ENCODE results near the gene BCR. TPM values are rescaled to one million over a fixed set of nuclear protein-coding genes. Genes with fewer than 3 reads are reported as not detected.

Gene BCR
- total RNA-seq, 1 experiment from 2014 or later: 40.5 TPM

DNA sequence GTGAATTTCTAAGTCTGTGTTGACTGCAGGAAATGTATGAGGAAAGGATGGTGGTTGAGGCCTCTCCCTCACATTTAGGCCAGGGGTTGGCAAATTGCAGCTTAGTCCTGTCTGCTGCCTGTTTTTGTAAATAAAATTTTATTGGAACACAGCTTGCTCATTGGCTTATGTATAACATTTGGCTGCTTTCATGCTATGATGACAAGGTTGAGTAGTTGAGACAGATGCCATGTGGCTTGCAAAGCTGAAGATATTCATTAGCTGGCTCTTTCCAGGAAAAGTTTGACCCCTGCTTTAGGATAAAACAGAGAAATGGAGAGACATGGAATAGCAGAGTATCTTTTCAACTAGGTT, 46.2 kb downstream of the BCR start:
- peaks cover 8% of the 10 kb centered on the region for H3K9me3 ChIP-seq (ENCODE audit: low read length)
- peak overlapping the region; percentile 34 for H3K27ac ChIP-seq (ENCODE audit: low read length)
- H3K36me3 ChIP-seq (ENCODE audit: insufficient read depth, low read length): peaks cover 24% of the 10 kb centered on the region; the same call in 1 of the 2 replicates
- no peak overlapping the region for H3K4me2 ChIP-seq (ENCODE audit: low read depth, low read length, poor library complexity, severe bottlenecking)
- no peaks in the 10 kb centered on the region for H3K9me2 ChIP-seq (replicated peaks; ENCODE audit: insufficient read depth, low read length)
- no peak for DNase-seq
- H2AFZ ChIP-seq (ENCODE audit: low read length): no peak overlapping the region
- peaks cover 86% of the 10 kb centered on the region for H3K79me2 ChIP-seq (ENCODE audit: low read length)
- no peaks in the 10 kb centered on the region for H3K27me3 ChIP-seq (ENCODE audit: low read length)
- peaks cover 56% of the 10 kb centered on the region for H3K4me1 ChIP-seq (ENCODE audit: low read length)
- H3K4me3 ChIP-seq (ENCODE audit: low read length): no peak overlapping the region
- H4K20me1 ChIP-seq (ENCODE audit: insufficient read depth, low read depth, low read length): no peaks in the 10 kb centered on the region
- no peak overlapping the region for H3K9ac ChIP-seq (ENCODE audit: low read length)

DNA sequence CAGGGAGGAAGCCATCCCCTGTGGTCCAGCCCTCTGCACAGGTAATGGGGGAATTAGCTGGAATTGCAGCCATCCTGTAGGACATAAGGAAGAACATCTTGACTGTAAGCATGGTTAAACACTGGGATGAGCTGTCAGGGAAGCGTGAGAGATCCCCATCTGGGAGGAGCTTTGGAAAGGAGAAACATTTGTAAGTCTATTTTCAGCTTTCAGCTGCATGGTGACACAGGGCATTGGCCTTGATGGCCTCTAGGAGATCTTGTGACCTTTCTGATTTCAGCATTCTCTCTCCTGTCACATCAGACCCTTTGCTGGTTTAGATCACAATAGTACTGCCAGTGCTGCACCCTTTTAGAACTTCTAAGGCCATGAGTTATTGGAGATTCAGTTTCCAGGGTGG, 47.1 kb downstream of the BCR start:
- Histone ChIP-seq H3K36me3 (ENCODE audit: insufficient read depth, low read length) (peaks cover 24% of the 10 kb centered on the region; the same call in 1 of the 2 replicates), H3K79me2 (ENCODE audit: low read length) (peaks cover 86% of the 10 kb centered on the region), H3K4me1 (ENCODE audit: low read length) (peaks cover 56% of the 10 kb centered on the region), H3K4me3 (ENCODE audit: low read length) (no peak overlapping the region), H3K27me3 (ENCODE audit: low read length) (no peaks in the 10 kb centered on the region), H3K9me2 (replicated peaks; ENCODE audit: insufficient read depth, low read length) (no peaks in the 10 kb centered on the region), H3K9me3 (ENCODE audit: low read length) (peaks cover 8% of the 10 kb centered on the region), H2AFZ (ENCODE audit: low read length) (no peak overlapping the region), H3K27ac (ENCODE audit: low read length) (no peak overlapping the region), H4K20me1 (ENCODE audit: insufficient read depth, low read depth, low read length) (no peaks in the 10 kb centered on the region), H3K9ac (ENCODE audit: low read length) (no peak overlapping the region), H3K4me2 (ENCODE audit: low read depth, low read length, poor library complexity, severe bottlenecking) (no peak overlapping the region)
- no peak for DNase-seq

DNA sequence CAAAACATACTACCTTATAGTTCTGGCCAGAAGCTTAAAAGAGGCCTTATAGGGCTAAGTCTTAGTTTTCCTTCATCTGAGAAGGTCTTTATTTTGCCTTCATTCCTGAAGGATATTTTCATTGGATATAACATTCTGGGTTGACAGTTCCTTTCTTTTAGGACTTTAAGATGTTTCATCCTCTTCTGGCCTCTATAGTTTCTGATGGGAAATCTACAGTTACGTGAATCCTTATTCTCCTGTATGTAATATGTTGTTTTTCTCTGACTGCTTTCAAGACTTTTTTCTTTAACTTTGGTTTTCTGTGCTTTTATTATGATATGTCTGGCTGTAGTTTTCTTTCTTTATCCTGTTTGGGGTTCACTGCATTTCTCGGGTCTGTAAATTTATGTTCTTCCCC, 48.2 kb downstream of the BCR start:
- H3K4me1 ChIP-seq (ENCODE audit: low read length): peaks cover 56% of the 10 kb centered on the region
- H4K20me1 ChIP-seq (ENCODE audit: insufficient read depth, low read depth, low read length): no peaks in the 10 kb centered on the region
- DNase-seq: no peak

DNA sequence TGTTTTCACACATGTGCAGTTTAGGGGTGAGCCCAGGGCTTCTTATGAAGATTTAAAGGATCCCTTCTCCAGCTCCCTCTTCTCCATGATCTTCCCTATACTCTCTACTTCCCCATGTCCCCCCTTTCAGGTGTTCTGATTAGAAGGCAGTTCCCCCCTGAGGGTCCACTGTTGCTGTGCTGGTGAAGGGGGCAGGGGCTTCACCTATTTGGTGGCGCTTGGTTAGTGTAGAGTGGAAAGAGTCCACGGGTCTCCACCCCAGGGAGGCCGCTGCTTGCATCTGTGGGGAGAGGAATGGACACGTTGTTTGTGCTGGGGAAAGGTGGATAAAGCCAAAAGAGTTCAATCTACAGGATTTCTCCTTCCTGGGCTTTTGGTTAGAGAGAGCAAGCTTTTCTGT, 49.3 kb downstream of the BCR start:
- Histone ChIP-seq H3K9ac (ENCODE audit: low read length) (no peak overlapping the region), H3K79me2 (ENCODE audit: low read length) (peaks cover 86% of the 10 kb centered on the region), H4K20me1 (ENCODE audit: insufficient read depth, low read depth, low read length) (no peaks in the 10 kb centered on the region), H3K4me1 (ENCODE audit: low read length) (peaks cover 55% of the 10 kb centered on the region), H3K27ac (ENCODE audit: low read length) (no peak overlapping the region), H2AFZ (ENCODE audit: low read length) (no peak overlapping the region), H3K9me3 (ENCODE audit: low read length) (peaks cover 8% of the 10 kb centered on the region), H3K9me2 (replicated peaks; ENCODE audit: insufficient read depth, low read length) (no peaks in the 10 kb centered on the region), H3K4me2 (ENCODE audit: low read depth, low read length, poor library complexity, severe bottlenecking) (no peak overlapping the region), H3K4me3 (ENCODE audit: low read length) (no peak overlapping the region), H3K36me3 (ENCODE audit: insufficient read depth, low read length) (peaks cover 24% of the 10 kb centered on the region; the same call in 1 of the 2 replicates), H3K27me3 (ENCODE audit: low read length) (no peaks in the 10 kb centered on the region)
- no peak for DNase-seq

More for the DNA sequence above, 48.2 kb downstream of the BCR start:
- Histone ChIP-seq H3K9me3 (ENCODE audit: low read length) (peaks cover 8% of the 10 kb centered on the region), H3K27me3 (ENCODE audit: low read length) (no peaks in the 10 kb centered on the region), H3K9ac (ENCODE audit: low read length) (no peak overlapping the region), H3K27ac (ENCODE audit: low read length) (no peak overlapping the region), H3K36me3 (ENCODE audit: insufficient read depth, low read length) (peaks cover 24% of the 10 kb centered on the region; the same call in 1 of the 2 replicates), H3K4me2 (ENCODE audit: low read depth, low read length, poor library complexity, severe bottlenecking) (no peak overlapping the region), H3K4me3 (ENCODE audit: low read length) (no peak overlapping the region), H2AFZ (ENCODE audit: low read length) (no peak overlapping the region), H3K79me2 (ENCODE audit: low read length) (peaks cover 85% of the 10 kb centered on the region), H3K9me2 (replicated peaks; ENCODE audit: insufficient read depth, low read length) (no peaks in the 10 kb centered on the region)

DNA sequence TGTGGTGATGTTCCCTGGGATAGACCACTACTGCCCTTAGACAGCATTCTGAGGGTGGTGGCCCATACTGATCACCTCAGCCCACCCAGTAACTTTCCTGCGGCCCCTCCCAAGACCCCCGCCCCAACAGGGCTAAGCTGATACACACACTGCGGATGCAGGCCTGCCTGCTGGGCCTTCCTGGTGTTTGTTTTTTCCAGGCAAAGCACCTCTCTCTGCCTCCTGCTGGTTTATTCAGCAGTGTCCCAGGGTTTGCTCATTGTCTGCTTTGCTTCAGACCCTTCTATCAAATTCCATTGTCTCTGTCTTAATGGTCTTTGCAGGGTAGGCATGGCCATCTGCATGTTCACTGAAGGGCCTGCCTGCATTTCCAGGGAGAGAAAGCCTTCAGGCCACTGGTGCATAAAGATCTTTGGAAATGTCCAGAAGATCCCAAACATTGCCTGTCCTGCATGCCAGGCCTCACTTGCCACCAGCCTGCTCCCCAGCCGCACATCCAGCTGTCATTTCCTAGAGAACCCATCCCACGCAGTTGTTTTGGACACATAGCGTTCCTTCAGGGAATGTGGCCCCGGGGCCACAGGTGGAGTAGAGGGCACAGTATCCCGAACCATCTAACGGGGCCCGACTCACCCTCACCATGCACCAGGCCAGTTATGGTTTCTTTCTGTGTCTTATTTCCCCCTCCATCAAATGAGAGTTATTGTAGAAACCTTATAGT, 50.2 kb downstream of the BCR start:
- H3K9ac ChIP-seq (ENCODE audit: low read length): no peak overlapping the region
- no peaks in the 10 kb centered on the region for H3K27me3 ChIP-seq (ENCODE audit: low read length)
- peaks cover 53% of the 10 kb centered on the region for H3K4me1 ChIP-seq (ENCODE audit: low read length)
- H3K4me2 ChIP-seq (ENCODE audit: low read depth, low read length, poor library complexity, severe bottlenecking): no peak overlapping the region
- peaks cover 87% of the 10 kb centered on the region for H3K79me2 ChIP-seq (ENCODE audit: low read length)
- no peaks in the 10 kb centered on the region for H4K20me1 ChIP-seq (ENCODE audit: insufficient read depth, low read depth, low read length)
- no peak overlapping the region for H3K27ac ChIP-seq (ENCODE audit: low read length)
- no peaks in the 10 kb centered on the region for H3K9me2 ChIP-seq (replicated peaks; ENCODE audit: insufficient read depth, low read length)
- DNase-seq: no peak
- H2AFZ ChIP-seq (ENCODE audit: low read length): no peak overlapping the region
- peaks cover 28% of the 10 kb centered on the region; the same call in 1 of the 2 replicates for H3K36me3 ChIP-seq (ENCODE audit: insufficient read depth, low read length)
- no peak overlapping the region for H3K4me3 ChIP-seq (ENCODE audit: low read length)
- H3K9me3 ChIP-seq (ENCODE audit: low read length): peaks cover 8% of the 10 kb centered on the region

DNA sequence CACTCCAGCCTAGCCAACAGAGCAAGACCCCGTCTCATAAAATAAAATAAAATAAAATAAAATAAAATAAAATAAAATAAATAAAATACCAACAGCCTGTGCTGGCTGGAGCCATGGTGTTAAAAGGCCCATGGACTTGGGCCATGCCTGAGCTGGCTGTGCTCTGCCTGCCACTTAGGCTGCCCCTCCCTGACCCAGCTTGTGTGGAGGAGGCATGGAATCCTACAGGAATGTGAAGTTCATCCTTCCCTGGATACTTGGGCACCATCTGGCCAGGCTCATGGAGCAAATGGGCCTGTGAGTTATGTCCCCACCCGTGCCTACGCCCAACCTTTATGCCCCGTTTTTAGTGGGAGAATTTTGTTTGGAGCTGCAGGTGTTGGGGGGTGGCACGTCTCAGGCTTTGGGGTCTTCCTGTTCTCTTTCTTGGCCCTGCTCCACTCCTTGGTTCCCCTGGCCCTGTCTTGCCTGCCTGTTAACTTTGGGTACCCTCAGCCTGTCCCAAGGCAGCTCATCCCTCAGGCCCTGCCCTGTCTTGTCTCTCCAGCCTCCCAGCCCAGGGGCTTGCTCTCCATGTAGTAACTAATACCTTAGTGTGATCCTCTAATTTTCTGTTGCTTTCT, 51.3 kb downstream of the BCR start:
- H3K79me2 ChIP-seq (ENCODE audit: low read length): peaks cover 86% of the 10 kb centered on the region
- DNase-seq: no peak
- H3K36me3 ChIP-seq (ENCODE audit: insufficient read depth, low read length): peaks cover 28% of the 10 kb centered on the region; the same call in 1 of the 2 replicates
- peaks cover 8% of the 10 kb centered on the region for H3K9me3 ChIP-seq (ENCODE audit: low read length)
- peaks cover 50% of the 10 kb centered on the region for H3K4me1 ChIP-seq (ENCODE audit: low read length)
- no peak overlapping the region for H3K4me2 ChIP-seq (ENCODE audit: low read depth, low read length, poor library complexity, severe bottlenecking)
- H2AFZ ChIP-seq (ENCODE audit: low read length): no peak overlapping the region
- no peak overlapping the region for H3K4me3 ChIP-seq (ENCODE audit: low read length)
- peak overlapping the region; percentile 9; the same call in 1 of the 2 replicates for H3K27ac ChIP-seq (ENCODE audit: low read length)
- no peaks in the 10 kb centered on the region for H4K20me1 ChIP-seq (ENCODE audit: insufficient read depth, low read depth, low read length)
- H3K27me3 ChIP-seq (ENCODE audit: low read length): no peaks in the 10 kb centered on the region
- no peak overlapping the region for H3K9ac ChIP-seq (ENCODE audit: low read length)
- no peaks in the 10 kb centered on the region for H3K9me2 ChIP-seq (replicated peaks; ENCODE audit: insufficient read depth, low read length)

DNA sequence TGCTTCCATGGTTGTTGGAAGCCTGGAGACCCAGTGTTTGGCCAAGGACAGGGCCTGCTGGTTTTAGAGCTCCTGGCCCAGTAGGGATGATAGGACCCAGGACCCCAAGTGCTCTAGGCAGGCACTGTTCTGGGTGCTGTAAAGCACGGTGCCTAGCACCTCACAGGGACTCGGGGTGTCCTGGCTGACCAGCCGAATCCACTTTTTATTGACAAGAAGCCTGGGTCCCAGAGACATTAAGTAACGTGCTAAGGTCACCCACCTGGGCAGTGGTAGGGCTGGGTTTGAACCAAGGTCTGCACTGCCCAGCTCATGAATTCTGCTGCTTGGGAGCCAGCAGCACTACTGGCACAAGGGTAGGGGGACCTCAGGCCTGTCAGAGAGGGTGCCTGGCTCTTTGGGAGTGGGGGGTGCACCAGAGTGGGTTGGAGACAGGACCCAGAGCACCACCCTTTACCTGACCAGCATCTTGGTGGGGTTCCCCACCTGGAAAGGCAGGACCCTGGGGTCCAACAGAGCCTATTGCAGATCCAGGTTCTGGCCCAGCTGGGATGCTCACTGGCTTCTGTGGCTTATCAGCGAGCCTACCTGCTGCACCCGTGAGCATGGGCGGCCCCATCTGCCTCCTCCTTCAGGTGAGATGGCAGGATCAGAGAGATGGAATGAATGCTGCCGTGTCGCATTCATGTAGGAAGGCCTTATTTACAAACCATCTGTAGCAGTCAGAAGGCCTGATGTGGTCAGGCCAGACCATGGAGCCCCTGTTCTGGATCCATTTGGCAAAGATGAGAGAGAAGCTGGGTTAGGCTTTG, 52.0 kb downstream of the BCR start:
- no peak overlapping the region for H2AFZ ChIP-seq (ENCODE audit: low read length)
- H3K4me3 ChIP-seq (ENCODE audit: low read length): no peak overlapping the region
- H3K4me2 ChIP-seq (ENCODE audit: low read depth, low read length, poor library complexity, severe bottlenecking): no peak overlapping the region
- no peaks in the 10 kb centered on the region for H4K20me1 ChIP-seq (ENCODE audit: insufficient read depth, low read depth, low read length)
- peaks cover 7% of the 10 kb centered on the region for H3K9me3 ChIP-seq (ENCODE audit: low read length)
- H3K36me3 ChIP-seq (ENCODE audit: insufficient read depth, low read length): peaks cover 24% of the 10 kb centered on the region; the same call in 1 of the 2 replicates
- H3K27ac ChIP-seq (ENCODE audit: low read length): peak overlapping the region; percentile 9; the same call in 1 of the 2 replicates
- peaks cover 86% of the 10 kb centered on the region for H3K79me2 ChIP-seq (ENCODE audit: low read length)
- H3K4me1 ChIP-seq (ENCODE audit: low read length): peaks cover 48% of the 10 kb centered on the region
- no peaks in the 10 kb centered on the region for H3K27me3 ChIP-seq (ENCODE audit: low read length)
- no peak for DNase-seq
- H3K9me2 ChIP-seq (replicated peaks; ENCODE audit: insufficient read depth, low read length): no peaks in the 10 kb centered on the region
- H3K9ac ChIP-seq (ENCODE audit: low read length): no peak overlapping the region

DNA sequence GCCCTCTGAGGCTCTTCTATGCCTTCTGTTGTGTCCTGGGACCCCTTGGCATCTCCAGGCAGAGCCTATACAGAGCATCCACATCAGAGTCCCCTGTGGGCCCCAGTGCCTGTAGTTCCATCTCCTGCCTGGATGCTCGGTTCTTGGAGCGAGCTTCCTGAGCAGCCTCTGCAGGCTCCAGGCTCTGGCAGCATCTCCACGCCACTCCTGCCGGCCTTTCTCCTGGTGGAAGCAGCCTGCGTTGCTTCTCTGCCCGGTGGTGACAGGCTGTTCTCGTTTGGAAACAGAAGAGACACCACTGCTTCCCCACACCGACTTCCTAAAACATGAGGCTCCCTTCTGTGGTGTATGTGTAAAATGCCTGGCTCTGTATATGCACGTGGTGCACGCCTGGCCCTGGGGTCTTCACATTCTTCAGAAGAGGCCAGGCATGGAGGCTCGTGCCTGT, 52.8 kb downstream of the BCR start:
- Histone ChIP-seq H3K27me3 (ENCODE audit: low read length) (no peaks in the 10 kb centered on the region), H3K4me3 (ENCODE audit: low read length) (no peak overlapping the region), H3K9me3 (ENCODE audit: low read length) (peaks cover 4% of the 10 kb centered on the region; the same call in 1 of the 2 replicates), H3K27ac (ENCODE audit: low read length) (peak overlapping the region; percentile 31; the same call in 1 of the 2 replicates), H4K20me1 (ENCODE audit: insufficient read depth, low read depth, low read length) (no peaks in the 10 kb centered on the region), H2AFZ (ENCODE audit: low read length) (no peak overlapping the region), H3K4me2 (ENCODE audit: low read depth, low read length, poor library complexity, severe bottlenecking) (no peak overlapping the region), H3K79me2 (ENCODE audit: low read length) (peaks cover 86% of the 10 kb centered on the region), H3K9ac (ENCODE audit: low read length) (no peak overlapping the region), H3K4me1 (ENCODE audit: low read length) (peaks cover 50% of the 10 kb centered on the region), H3K36me3 (ENCODE audit: insufficient read depth, low read length) (peaks cover 18% of the 10 kb centered on the region; the same call in 1 of the 2 replicates), H3K9me2 (replicated peaks; ENCODE audit: insufficient read depth, low read length) (no peaks in the 10 kb centered on the region)
- no peak for DNase-seq

Data from Karpas-422 (cell line).